Memory B cell (primary cell): ENCODE data around the gene ZNF444.
"Not testable (repeated sequence)": the region's sequence is repeated elsewhere in the genome, so short reads cannot be mapped to it uniquely, and the experiment has no call there.

Source experiments
- ATAC-seq: fragments of 150-1000 bp; cut with Tn5 transposase; 2 replicates; pipeline ENCODE4 v1.10.0; 2021; ENCODE audit warnings: low read depth, mild to moderate bottlenecking, moderate library complexity
- DNase-seq, 2 donors: peaks; one replicate each; pipeline ENCODE4 v3.0.0; 2022; ENCODE audit warnings: low spot score in 2 of 2
- H3K27ac Mint-ChIP-seq: one replicate; pipeline ENCODE4 v1.8.0; 2022; ENCODE audit warnings: mild to moderate bottlenecking, moderate library complexity, mixed read lengths
- H3K27me3 Mint-ChIP-seq: one replicate; pipeline ENCODE4 v1.8.0; 2022; ENCODE audit warnings: mixed read lengths
- H3K36me3 Mint-ChIP-seq: one replicate; pipeline ENCODE4 v1.8.0; 2022; ENCODE audit warnings: mild to moderate bottlenecking, mixed read lengths
- H3K4me1 Mint-ChIP-seq: one replicate; pipeline ENCODE4 v1.8.0; 2022; ENCODE audit warnings: mixed read lengths
- H3K4me3 Mint-ChIP-seq: one replicate; pipeline ENCODE4 v1.8.0; 2022; ENCODE audit warnings: mild to moderate bottlenecking, moderate library complexity, mixed read lengths
- H3K9me3 Mint-ChIP-seq: one replicate; pipeline ENCODE4 v1.8.0; 2022; ENCODE audit warnings: mixed read lengths

Gene ZNF444

GRCh38 chr19:56140583-56141416, at the start of gene ZNF444:
Gene ZNF444 (plus strand): TSS chr19:56141287. CDS start chr19:56146912, 5,625 bp downstream.
- Mint-ChIP-seq H3K4me3 (peak within 1 kb of the TSS; percentile 92), H3K27ac (peak within 1 kb of the TSS; percentile 91), H3K4me1 (peaks cover 26% of the 10 kb centered on the region), H3K9me3 (no peaks in the 10 kb centered on the region), H3K36me3 (no peaks in the 10 kb centered on the region), H3K27me3 (no peaks in the 10 kb centered on the region)
- DNase-seq (peak; percentile 92 to 94), ATAC-seq (peak; percentile 91)

- Mint-ChIP-seq H3K27ac (no peak overlapping the region), H3K4me1 (peaks cover 6% of the 10 kb centered on the region)
Measured at GRCh38 chr19:56091751-56092546, 49.1 kb upstream of the ZNF444 start.

GRCh38 chr19:56092685-56093631, 48.1 kb upstream of the ZNF444 start:
- Mint-ChIP-seq H3K36me3 (peaks cover 23% of the 10 kb centered on the region), H3K4me1 (peaks cover 6% of the 10 kb centered on the region), H3K9me3 (no peaks in the 10 kb centered on the region), H3K27ac (no peak overlapping the region), H3K4me3 (no peak overlapping the region), H3K27me3 (no peaks in the 10 kb centered on the region)
- DNase-seq (no peak), ATAC-seq (no peak)

More at GRCh38 chr19:56091751-56092546, 49.1 kb upstream of the ZNF444 start:
- Mint-ChIP-seq H3K36me3 (peaks cover 23% of the 10 kb centered on the region), H3K4me3 (no peak overlapping the region), H3K27me3 (no peaks in the 10 kb centered on the region), H3K9me3 (no peaks in the 10 kb centered on the region)
- ATAC-seq (no peak), DNase-seq (no peak)

GRCh38 chr19:56094449-56094848, 46.6 kb upstream of the ZNF444 start:
- Mint-ChIP-seq H3K27ac (no peak overlapping the region), H3K4me1 (peaks cover 6% of the 10 kb centered on the region), H3K9me3 (no peaks in the 10 kb centered on the region), H3K27me3 (no peaks in the 10 kb centered on the region), H3K4me3 (no peak overlapping the region), H3K36me3 (peaks cover 25% of the 10 kb centered on the region)
- ATAC-seq (no peak), DNase-seq (no peak)

GRCh38 chr19:56096665-56097064, 44.4 kb upstream of the ZNF444 start:
- peaks cover 27% of the 10 kb centered on the region for H3K36me3 Mint-ChIP-seq
- DNase-seq (no peak), ATAC-seq (no peak)
- H3K27me3 Mint-ChIP-seq = no peaks in the 10 kb centered on the region
- no peak overlapping the region for H3K27ac Mint-ChIP-seq
- no peaks in the 10 kb centered on the region for H3K9me3 Mint-ChIP-seq
- H3K4me3 Mint-ChIP-seq = no peak overlapping the region
- H3K4me1 Mint-ChIP-seq = peaks cover 4% of the 10 kb centered on the region

GRCh38 chr19:56097306-56097705, 43.8 kb upstream of the ZNF444 start:
- Mint-ChIP-seq H3K36me3 (peaks cover 27% of the 10 kb centered on the region), H3K9me3 (no peaks in the 10 kb centered on the region), H3K4me3 (no peak overlapping the region), H3K27me3 (no peaks in the 10 kb centered on the region), H3K4me1 (peaks cover 4% of the 10 kb centered on the region), H3K27ac (no peak overlapping the region)
- ATAC-seq (no peak), DNase-seq (no peak)

GRCh38 chr19:56097776-56098175, 43.3 kb upstream of the ZNF444 start:
- Mint-ChIP-seq H3K27ac (no peak overlapping the region), H3K4me1 (peaks cover 2% of the 10 kb centered on the region), H3K36me3 (peaks cover 25% of the 10 kb centered on the region), H3K27me3 (no peaks in the 10 kb centered on the region), H3K9me3 (no peaks in the 10 kb centered on the region), H3K4me3 (no peak overlapping the region)
- DNase-seq (no peak), ATAC-seq (no peak)

- not testable (repeated sequence) for DNase-seq, H3K4me3 Mint-ChIP-seq, H3K4me1 Mint-ChIP-seq, H3K9me3 Mint-ChIP-seq, ATAC-seq, H3K27me3 Mint-ChIP-seq, H3K27ac Mint-ChIP-seq
- peaks cover 22% of the 10 kb centered on the region for H3K36me3 Mint-ChIP-seq
Measured at GRCh38 chr19:56098237-56098636, 42.9 kb upstream of the ZNF444 start.

- Mint-ChIP-seq H3K36me3 (peaks cover 17% of the 10 kb centered on the region), H3K4me1 (peaks cover 2% of the 10 kb centered on the region), H3K27me3 (no peaks in the 10 kb centered on the region), H3K9me3 (no peaks in the 10 kb centered on the region), H3K27ac (no peak overlapping the region), H3K4me3 (no peak overlapping the region)
- DNase-seq = no peak
- ATAC-seq = no peak
Measured at GRCh38 chr19:56098731-56099568, 42.1 kb upstream of the ZNF444 start.

- Mint-ChIP-seq H3K27me3 (no peaks in the 10 kb centered on the region), H3K36me3 (peaks cover 14% of the 10 kb centered on the region), H3K4me3 (no peak overlapping the region), H3K4me1 (peaks cover 5% of the 10 kb centered on the region), H3K27ac (no peak overlapping the region), H3K9me3 (no peaks in the 10 kb centered on the region)
- ATAC-seq (no peak), DNase-seq (no peak)
Measured at GRCh38 chr19:56099638-56100539, 41.2 kb upstream of the ZNF444 start.

- no peak for ATAC-seq
- no peaks in the 10 kb centered on the region for H3K9me3 Mint-ChIP-seq
- H3K27me3 Mint-ChIP-seq = no peaks in the 10 kb centered on the region
- H3K27ac Mint-ChIP-seq = peak overlapping the region; percentile 78
- DNase-seq = no peak
- no peak overlapping the region for H3K4me3 Mint-ChIP-seq
- peaks cover 13% of the 10 kb centered on the region for H3K36me3 Mint-ChIP-seq
- H3K4me1 Mint-ChIP-seq = peaks cover 11% of the 10 kb centered on the region
Measured at GRCh38 chr19:56101095-56101494, 40.0 kb upstream of the ZNF444 start.
